ENCODE measurements around the gene MCF2L. TPM values are rescaled to one million over a fixed set of nuclear protein-coding genes. Genes with fewer than 3 reads are reported as not detected.

The MCF2L gene
- total and polyA plus RNA-seq, 10 of the 15 experiments (the other 5 are each of a cell fraction or from before 2014, with no cell fraction given), result 0.06 to 1.1 (median 0.21) TPM; not detected in 2

GRCh38 chr13:112974671-112975070 lies 5.7 kb downstream of the MCF2L start:
- no peak for ATAC-seq
- H3K9ac ChIP-seq (ENCODE audit: control insufficient read depth, insufficient read depth, low read length), result no peak overlapping the region
- no peak for TF ChIP-seq CBX5 (IDR thresholded peaks at IDR 0.05; ENCODE audit: low read depth)
- no peak for TF ChIP-seq ZNF622 (IDR thresholded peaks at IDR 0.05)
- TF ChIP-seq RCOR1 (conservative IDR thresholded peaks at IDR 0.05; ENCODE audit: low read depth, low read length), result no peak
- TF ChIP-seq E2F4 (IDR thresholded peaks at IDR 0.05; ENCODE audit: low read depth, low read length), result no peak
- no peak for TF ChIP-seq NKRF (conservative IDR thresholded peaks at IDR 0.05)
- no peak for TF ChIP-seq CUX1 (IDR thresholded peaks at IDR 0.05; ENCODE audit: insufficient replicate concordance, low read depth, low read length)
- TF ChIP-seq E4F1 (IDR thresholded peaks at IDR 0.05; ENCODE audit: borderline replicate concordance, partially characterized antibody), result no peak
- TF ChIP-seq CREB1 (IDR thresholded peaks at IDR 0.05; ENCODE audit: low read depth), result no peak
- TF ChIP-seq MTA3 (IDR thresholded peaks at IDR 0.05; ENCODE audit: borderline replicate concordance, low read length), result no peak
- no peak for TF ChIP-seq RUNX3 (IDR thresholded peaks at IDR 0.05; ENCODE audit: low read length)
- no peak for TF ChIP-seq NFYB (IDR thresholded peaks at IDR 0.05; ENCODE audit: insufficient read depth, low read depth, low read length)
- TF ChIP-seq MYC (IDR thresholded peaks at IDR 0.05; ENCODE audit: insufficient read depth, insufficient read length, insufficient replicate concordance, low read length, severe bottlenecking), result no peak
- TF ChIP-seq RFX5 (IDR thresholded peaks at IDR 0.05; ENCODE audit: low read depth, low read length), result no peak
- TF ChIP-seq RAD51 (IDR thresholded peaks at IDR 0.05), result no peak
- no peak for TF ChIP-seq MTA2 (IDR thresholded peaks at IDR 0.05; ENCODE audit: low read depth)

More at GRCh38 chr13:112974671-112975070, 5.7 kb downstream of the MCF2L start:
- Histone ChIP-seq H3K4me1 (ENCODE audit: control insufficient read depth, insufficient read depth, low read length) (no peaks in the 10 kb centered on the region), H2AFZ (ENCODE audit: control insufficient read depth, low read depth, low read length) (no peak overlapping the region), H4K20me1 (ENCODE audit: control insufficient read depth, insufficient read depth) (no peaks in the 10 kb centered on the region), H3K79me2 (ENCODE audit: control insufficient read depth, insufficient read depth, low read length) (no peaks in the 10 kb centered on the region), H3K36me3 (ENCODE audit: control insufficient read depth in 2 of 2, insufficient read depth in 2 of 2, low read length in 1 of 2) (no peaks in the 10 kb centered on the region), H3K9me3 (replicated peaks; ENCODE audit: control insufficient read depth, insufficient read depth, low read length) (no peaks in the 10 kb centered on the region), H3K4me2 (ENCODE audit: control insufficient read depth, insufficient read depth) (no peak overlapping the region), H3K27ac (ENCODE audit: control insufficient read depth, insufficient read depth) (no peak overlapping the region), H3K4me3 (no peak overlapping the region), H3K27me3 (replicated peaks in 1 of 2; ENCODE audit: control insufficient read depth in 2 of 2, insufficient read depth in 2 of 2, low read length in 1 of 2) (no peaks in the 10 kb centered on the region)
- no peak for FAIRE-seq
- ChIA-PET SMC1A (ENCODE audit: uncharacterized antibody, unreplicated experiment) (no interaction called here), POLR2A (no interaction called here), RAD21 (ENCODE audit: unreplicated experiment) (no interaction called here), CTCF (no interaction called here)
- no peak for DNase-seq (ENCODE audit: low read depth, low spot score)
- in situ Hi-C loops (cut with MboI), result no loop called here
- intact Hi-C loops (cut with micrococcal nuclease; ENCODE audit: unreplicated experiment), result no loop called here
- 43% methylated on average over 13 of the region's 13 CpGs for WGBS (ENCODE audit: insufficient coverage, insufficient replicate concordance, low lambda C conversion rate, missing lambda C conversion rate)
- BruUV-seq (replicated peaks), result no TSS peak
